Stimulated activated CD8-positive, alpha-beta memory T cell treated with anti-CD3 and anti-CD28 coated beads, Interleukin-4, amount 100 ng/mL, for 48 hours (primary cell): ENCODE measurements around the gene NARF.

Source experiments
- DNase-seq: peaks from one replicate; pipeline ENCODE4 v3.0.0-alpha.2; 2020

Gene NARF

DNA sequence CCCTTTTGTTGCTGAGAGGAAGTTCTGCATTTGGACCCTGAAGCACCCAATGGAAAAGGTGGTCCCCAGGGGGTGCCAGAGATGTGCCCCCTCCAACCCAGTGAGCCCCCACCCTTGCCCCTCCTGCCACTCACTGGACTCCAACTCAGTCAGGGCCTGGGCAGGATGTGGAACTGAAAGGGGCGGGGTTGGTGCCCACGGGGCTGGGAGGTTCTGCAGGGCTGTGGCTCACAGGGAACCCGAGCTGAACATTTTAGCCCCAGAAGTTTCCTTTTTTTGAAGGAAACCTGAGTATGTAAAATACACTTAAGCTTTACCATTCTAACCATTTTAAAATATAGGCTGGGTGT lies 24.4 kb upstream of the NARF start:
- DNase-seq: no peak

DNA sequence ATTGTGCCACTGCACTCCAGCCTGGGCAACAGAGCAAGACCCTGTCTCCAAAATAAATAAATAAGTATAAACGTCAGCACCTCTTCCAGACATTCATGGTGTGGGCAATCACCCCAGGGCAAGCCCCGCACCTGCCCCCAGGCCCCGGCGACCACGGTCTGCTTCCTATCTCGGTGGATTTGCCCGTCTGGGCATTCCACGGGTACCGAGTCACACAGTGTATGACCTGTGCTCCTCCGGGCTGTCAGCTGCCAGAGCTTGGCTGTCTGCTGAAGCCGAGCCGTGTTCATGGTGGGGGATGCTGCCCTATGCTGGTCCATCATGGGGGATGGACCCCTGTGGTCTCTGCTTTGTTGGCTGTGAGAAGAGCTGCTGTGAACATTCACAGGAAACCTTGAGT lies 23.4 kb upstream of the NARF start:
- DNase-seq: no peak

GRCh38 chr17:82435601-82436583 lies 22.6 kb upstream of the NARF start:
- no peak for DNase-seq

- DNase-seq: no peak
Measured at GRCh38 chr17:82436601-82437324, 21.8 kb upstream of the NARF start.

- no peak for DNase-seq
Measured at GRCh38 chr17:82437325-82437668, 21.2 kb upstream of the NARF start.

DNA sequence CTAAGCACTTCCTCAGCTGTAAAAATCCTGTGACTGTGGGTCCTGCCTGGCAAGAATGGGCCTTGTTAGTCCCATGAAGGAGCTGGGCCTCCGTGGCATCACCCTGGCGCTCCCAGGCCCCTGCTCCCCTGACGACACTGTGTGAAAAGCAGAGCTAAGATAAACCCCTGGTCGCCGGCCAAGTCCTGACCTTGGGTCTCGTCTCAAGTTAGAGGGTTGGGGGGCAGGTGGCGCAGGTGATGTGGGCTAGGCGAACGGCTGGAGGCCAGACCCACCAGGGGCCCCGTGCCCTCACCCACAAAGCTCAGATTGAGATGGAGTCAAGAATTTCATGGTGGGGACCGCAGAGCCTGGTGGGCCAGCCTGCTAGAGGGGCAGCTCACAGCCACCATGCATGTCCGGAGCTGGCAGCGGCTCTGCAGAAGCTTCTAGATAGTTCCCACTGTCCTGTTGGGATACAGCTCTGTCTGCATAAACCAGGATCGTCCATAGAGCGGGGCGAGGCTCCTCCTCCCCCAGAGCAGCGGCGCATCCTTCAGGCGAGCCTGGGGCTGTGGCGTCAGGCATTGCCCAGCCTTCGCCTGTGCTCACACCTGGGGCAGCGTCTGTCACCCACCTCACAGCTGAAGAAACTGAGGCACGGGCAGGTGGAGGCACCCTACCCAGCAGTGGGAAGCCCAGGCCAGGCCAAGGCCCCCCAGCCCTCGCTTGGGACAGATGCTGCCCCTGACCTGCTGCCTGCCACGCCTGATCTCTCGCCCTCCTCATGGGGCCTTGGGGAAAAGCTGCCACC lies 19.9 kb upstream of the NARF start:
- no peak for DNase-seq

DNA sequence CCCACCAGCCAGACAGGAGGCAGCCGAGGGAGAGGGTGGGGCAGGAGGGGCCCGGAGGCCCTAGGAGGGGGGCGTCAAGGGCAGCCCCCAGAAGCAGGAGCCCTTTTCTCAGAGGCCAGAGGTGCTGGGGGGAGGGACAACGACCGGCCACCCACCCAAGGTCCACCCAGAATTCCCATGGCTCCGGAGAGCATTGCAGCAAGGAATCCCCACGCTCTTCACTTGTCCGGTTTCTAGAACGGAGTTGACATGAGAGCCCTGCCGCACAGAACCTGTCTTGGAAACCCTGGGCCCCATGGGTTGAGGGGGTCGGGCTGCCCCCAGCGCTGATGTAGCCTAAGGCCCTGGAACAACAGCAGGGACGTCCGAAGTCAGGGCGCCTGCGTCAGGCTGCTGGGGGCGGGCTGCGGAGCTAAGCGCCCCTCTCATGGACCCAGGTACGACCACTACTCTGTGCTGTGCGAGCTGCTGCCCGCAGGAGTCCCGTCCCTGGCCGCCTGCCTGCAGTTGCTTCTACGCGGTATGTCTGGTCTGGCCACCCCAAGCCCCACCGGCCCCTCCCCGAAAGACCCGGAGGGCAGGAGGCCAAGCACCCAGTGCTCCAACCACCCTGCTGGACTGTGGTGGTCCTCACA lies 19.2 kb upstream of the NARF start:
- DNase-seq: no peak

- no peak for DNase-seq
Measured at GRCh38 chr17:82439829-82440365, 18.6 kb upstream of the NARF start.

DNA sequence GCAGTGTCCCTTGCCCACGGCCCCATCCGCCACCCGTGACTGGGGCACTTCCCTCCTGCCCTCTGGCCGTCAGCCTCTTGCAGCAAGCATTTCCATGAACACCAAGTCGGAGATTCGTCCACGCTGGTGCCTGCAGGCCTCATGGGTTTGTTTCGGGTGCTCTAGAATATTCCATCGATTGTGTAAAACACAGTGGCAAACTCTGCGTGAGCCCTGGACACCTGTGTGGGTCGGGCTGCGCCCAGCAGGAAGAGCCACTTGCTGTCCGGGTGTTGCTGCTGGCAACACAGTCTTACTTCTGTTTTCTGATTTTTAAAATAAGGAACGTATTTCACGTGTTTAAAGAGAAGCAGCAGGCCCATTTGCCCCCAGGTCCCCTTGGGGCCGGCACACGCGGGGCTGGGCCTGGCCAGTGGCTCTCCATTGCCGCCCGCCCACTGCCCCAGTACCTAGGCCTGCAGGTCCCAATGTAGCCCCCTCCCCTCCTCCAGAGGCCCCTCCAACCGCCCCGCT lies 18.0 kb upstream of the NARF start:
- no peak for DNase-seq

- DNase-seq: no peak
Measured at GRCh38 chr17:82440991-82441627, 17.4 kb upstream of the NARF start.

GRCh38 chr17:82441691-82442487 lies 16.7 kb upstream of the NARF start:
- DNase-seq: no peak

DNA sequence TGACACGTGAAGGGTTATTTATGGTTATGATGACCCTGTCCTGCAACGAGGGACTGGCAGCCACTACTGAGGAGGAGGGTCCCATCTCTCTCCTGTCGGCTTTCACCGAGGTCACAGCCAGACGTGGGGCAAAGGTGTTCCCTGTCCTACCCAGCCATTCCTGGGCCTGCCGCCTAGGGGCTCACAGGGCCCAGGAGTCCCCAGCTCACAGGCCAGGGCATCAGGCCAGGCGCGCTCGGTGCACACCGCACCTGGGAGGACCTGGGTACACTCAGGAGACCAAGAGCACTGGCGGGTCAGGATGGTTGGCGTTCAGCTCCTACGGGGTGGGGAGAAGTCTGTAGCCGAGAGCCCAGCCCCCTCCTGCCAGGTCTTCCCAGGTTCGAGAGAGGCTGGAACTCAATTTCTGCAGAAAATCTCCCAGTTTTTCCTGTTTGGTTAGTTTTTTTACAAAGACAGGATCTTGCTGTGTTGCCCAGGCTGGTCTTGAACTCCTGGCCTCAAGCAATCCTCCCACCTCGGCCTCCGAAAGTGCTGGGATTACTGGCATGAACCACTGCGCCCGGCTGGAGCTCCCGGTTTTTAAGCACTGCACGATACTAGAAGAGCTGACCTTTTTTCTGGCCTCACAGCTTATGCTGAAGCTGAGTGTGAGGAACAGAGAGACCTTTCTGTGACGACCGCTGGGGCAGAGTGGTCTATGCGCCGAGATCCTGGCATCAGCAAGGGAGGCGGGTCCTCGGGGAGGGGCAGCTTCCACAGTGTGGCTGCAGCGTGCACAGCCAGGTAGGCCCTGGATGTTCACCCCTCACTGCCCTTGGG lies 15.7 kb upstream of the NARF start:
- DNase-seq: no peak

DNA sequence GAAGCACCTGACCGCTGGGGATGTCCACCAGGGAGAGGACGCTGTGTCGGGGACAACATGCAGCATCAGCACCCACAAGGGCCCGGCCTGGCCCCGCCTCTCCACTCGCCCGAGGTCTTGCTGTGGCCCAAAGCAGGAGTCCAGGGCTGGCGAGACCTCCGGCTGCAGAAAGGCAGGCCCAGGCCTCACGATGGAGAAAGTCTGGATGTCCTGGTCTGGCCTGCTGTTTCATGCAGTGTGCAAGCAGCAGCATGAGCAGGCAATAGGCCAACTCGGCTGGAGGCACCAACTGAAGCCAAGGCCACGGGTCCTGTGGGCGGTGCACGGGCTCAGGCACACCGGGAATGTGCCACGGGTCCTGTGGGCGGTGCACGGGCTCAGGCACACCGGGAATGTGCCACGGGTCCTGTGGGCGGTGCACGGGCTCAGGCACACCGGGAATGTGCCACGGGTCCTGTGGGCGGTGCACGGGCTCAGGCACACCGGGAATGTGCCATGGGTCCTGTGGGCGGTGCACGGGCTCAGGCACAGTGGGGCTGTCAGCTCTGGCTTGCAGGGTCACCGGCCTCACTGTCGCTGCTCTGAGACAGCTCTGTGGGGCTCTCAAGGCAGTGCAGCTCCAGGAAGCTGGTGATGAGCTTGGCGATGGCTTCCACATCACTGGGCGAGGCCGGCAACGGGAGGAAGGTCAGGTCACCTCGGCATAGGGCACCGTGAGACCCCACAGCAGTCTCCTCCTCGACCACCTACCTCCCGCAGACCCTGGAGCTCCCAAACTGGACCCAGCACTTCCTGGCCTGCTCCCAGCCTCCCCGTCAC lies 14.9 kb upstream of the NARF start:
- no peak for DNase-seq

GRCh38 chr17:82444284-82444893 lies 14.2 kb upstream of the NARF start:
- DNase-seq: no peak

GRCh38 chr17:82444941-82445521 lies 13.5 kb upstream of the NARF start:
- no peak for DNase-seq

GRCh38 chr17:82445542-82445941 lies 13.0 kb upstream of the NARF start:
- no peak for DNase-seq

DNA sequence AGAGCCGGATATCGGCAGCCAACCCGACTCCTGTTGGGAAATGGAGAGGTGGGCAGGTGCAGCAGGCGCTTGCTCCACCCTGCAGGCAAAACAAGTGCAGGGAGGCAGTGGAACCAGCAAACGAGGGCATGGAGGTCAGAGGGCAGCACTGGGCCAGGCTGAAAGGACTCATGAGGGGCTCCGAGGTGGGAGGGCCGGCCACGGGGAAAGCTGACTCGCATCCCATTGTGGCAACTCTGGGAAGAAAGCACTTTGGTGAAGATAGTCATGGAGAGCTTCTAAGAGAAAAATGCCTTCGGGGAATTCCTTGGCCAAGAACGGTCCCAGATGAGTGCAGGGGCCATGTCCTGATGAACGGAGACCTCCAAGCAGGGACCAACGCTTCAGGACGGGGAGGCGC lies 12.4 kb upstream of the NARF start:
- DNase-seq: no peak

GRCh38 chr17:82446649-82447048 lies 11.9 kb upstream of the NARF start:
- DNase-seq: no peak
